Bronchial epithelial cell (primary cell): Measurements from ENCODE around the gene PLXNA4. TPM values are rescaled to one million over a fixed set of nuclear protein-coding genes. Genes with fewer than 3 reads are reported as not detected.
A peak's percentile ranks its signal among the peaks of the same experiment; 100 is the strongest.

Source experiments
- DNase-seq: peaks from one replicate; pipeline ENCODE4 v3.0.0-alpha.2; 2010; ENCODE audit warnings: low read depth
- FAIRE-seq: peaks from 2 replicates; lab custom pipeline; 2011; peaks lifted over from hg19 to GRCh38; lab: Jason Lieb, UNC
- H3K27me3 ChIP-seq: 2 replicates; pipeline ENCODE4 v1.5.1; 2011; ENCODE audit warnings: low read length; ENCODE audit not compliant: control insufficient read depth, insufficient read depth
- H3K36me3 ChIP-seq: 2 replicates; pipeline ENCODE4 v1.5.1; 2011; ENCODE audit warnings: low read length; ENCODE audit not compliant: control insufficient read depth, insufficient read depth
- H3K4me3 ChIP-seq: 2 replicates; pipeline ENCODE4 v1.5.1; 2011; ENCODE audit warnings: mild to moderate bottlenecking, low read depth, low read length, control low read depth
- total RNA-seq: library from RNA; depleted of rRNA; stranded (reverse); fragments of >200 nt; gene quantifications from 2 replicates; pipeline ENCODE4 v1.2.1, GENCODE V29; 2014
- TF ChIP-seq, protein P1 (sequence below): IDR thresholded peaks from 2 replicates; pipeline ENCODE4 v1.5.1; 2011; ENCODE audit warnings: mild to moderate bottlenecking, moderate library complexity, low read length, control low read depth, inconsistent platforms; ENCODE audit not compliant: insufficient read depth, severe bottlenecking

PLXNA4 gene
- total RNA-seq, 1 donor from 2014 or later: under 0.01 TPM

DNA sequence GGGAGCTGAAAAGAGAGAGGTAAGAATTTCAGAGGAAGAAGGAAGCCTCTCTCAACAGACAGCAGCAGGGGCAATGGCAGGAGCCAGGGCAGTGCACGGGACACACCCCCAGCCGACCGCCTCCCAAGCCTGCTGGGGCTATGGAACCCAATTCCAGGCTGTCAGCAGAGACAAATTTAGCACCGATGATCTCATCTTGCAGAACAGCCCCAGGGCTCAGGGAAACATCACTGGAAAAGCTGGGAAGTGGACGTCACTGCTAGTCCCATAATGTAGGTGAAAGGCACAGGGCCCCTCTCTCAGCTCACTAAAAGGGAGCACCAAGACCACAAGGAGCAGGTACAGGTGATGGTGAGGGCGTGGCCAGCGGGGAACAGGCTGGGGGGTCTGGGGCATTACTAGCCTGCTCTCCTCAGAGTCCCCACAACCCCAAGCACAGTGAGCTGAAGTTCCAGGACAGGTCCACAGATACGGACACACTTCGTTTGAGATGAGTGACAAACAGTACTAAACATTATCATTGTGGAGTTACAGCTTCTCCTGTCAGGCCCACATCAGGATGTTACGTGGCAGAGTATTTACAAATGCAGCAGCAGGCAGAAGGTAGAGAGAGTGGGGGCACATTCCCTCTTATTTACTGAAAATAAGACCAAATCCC is 103.7 kb downstream of the PLXNA4 start:
- FAIRE-seq (no peak), DNase-seq (peak; percentile 8)
- TF ChIP-seq, protein P1, sequence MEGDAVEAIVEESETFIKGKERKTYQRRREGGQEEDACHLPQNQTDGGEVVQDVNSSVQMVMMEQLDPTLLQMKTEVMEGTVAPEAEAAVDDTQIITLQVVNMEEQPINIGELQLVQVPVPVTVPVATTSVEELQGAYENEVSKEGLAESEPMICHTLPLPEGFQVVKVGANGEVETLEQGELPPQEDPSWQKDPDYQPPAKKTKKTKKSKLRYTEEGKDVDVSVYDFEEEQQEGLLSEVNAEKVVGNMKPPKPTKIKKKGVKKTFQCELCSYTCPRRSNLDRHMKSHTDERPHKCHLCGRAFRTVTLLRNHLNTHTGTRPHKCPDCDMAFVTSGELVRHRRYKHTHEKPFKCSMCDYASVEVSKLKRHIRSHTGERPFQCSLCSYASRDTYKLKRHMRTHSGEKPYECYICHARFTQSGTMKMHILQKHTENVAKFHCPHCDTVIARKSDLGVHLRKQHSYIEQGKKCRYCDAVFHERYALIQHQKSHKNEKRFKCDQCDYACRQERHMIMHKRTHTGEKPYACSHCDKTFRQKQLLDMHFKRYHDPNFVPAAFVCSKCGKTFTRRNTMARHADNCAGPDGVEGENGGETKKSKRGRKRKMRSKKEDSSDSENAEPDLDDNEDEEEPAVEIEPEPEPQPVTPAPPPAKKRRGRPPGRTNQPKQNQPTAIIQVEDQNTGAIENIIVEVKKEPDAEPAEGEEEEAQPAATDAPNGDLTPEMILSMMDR: no peak
- Histone ChIP-seq H3K27me3 (no peaks in the 10 kb centered on the region), H3K4me3 (no peak overlapping the region), H3K36me3 (no peaks in the 10 kb centered on the region)

DNA sequence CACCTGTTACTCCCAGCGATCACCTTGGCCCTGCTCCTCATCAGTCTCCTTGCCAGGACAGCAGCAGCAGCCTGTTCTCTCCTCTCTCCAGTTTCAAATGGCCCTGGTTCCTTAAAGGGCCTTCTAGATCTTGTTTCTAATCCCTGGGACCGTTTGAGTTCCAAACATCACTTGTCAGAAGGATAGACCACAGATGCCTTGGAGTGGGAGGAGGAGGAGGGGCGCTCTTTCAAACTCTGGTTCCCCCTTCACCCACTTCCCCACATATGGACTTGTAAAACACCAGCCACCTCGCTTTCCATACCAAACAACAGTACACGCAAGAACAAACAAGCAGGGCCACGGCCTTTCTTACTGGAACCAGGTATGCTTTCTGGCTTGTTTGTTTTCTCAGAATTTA is 104.8 kb downstream of the PLXNA4 start:
- Histone ChIP-seq H3K4me3 (no peak overlapping the region), H3K27me3 (no peaks in the 10 kb centered on the region), H3K36me3 (no peaks in the 10 kb centered on the region)
- TF ChIP-seq, protein P1: no peak
- FAIRE-seq: no peak
- DNase-seq: no peak

DNA sequence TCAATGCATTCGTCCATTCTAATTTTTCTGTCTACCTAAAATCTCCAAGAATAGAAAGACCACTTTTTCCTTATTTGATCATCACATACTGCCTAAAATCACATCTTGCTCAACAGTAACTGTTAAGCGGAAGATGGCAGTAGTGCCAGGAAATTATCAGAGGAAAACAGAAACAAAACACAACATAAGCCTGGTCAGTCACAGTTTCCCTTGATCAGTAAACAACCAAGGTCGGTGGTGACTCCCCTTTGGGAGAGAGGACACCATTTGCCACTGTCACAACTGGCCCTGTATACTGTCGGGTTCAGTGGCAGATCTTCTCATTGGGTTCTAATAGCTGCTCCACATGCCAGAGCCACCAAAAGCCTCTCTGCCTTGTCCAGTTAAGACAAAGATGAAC is 106.6 kb downstream of the PLXNA4 start:
- TF ChIP-seq, protein P1: no peak
- FAIRE-seq: no peak
- DNase-seq: no peak
- H3K36me3 ChIP-seq: no peaks in the 10 kb centered on the region
- no peaks in the 10 kb centered on the region for H3K27me3 ChIP-seq
- no peak overlapping the region for H3K4me3 ChIP-seq

DNA sequence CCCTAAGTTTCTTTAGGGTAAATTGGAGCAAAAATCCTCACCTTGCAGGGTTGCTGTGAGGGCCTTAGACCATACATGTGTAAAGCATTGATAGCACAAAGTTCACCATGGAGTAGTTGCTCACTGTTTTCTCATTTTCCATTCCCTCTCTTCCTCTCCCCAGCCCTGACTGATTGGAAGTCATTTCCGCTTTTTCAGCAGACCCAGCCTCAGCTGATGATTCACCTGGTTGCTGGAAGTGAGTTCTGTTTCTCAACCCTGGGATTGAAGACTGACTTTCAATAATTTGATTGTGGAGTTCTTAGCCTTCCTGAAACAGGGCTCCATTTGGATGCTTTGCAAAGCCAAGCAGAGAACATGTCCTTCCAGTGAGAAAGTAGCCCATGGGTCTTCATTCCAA is 107.0 kb downstream of the PLXNA4 start:
- DNase-seq: peak; percentile 7
- Histone ChIP-seq H3K27me3 (no peaks in the 10 kb centered on the region), H3K4me3 (no peak overlapping the region), H3K36me3 (no peaks in the 10 kb centered on the region)
- TF ChIP-seq, protein P1: no peak
- FAIRE-seq: no peak

DNA sequence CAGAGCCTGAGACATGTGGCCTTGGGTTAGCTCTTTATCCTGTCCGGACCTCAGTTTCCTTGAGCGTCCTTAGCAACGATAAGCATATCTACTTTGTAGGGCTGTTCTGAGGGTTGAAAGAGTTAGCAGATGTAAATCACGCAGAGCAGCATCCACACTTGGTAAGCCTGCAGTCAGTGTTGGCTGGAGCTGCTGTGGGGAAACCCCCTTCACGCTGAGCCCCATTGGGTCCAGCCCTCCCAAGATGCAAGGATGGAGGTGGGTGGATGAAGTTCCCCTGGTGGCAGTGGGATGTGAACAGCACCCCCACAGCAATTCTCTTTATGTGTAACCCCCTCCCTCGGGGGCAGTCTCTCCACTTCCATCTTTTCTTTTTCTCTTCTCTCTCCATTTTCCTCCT is 109.9 kb downstream of the PLXNA4 start:
- no peak for DNase-seq
- Histone ChIP-seq H3K36me3 (no peaks in the 10 kb centered on the region), H3K4me3 (no peak overlapping the region), H3K27me3 (no peaks in the 10 kb centered on the region)
- no peak for FAIRE-seq
- TF ChIP-seq, protein P1: no peak

DNA sequence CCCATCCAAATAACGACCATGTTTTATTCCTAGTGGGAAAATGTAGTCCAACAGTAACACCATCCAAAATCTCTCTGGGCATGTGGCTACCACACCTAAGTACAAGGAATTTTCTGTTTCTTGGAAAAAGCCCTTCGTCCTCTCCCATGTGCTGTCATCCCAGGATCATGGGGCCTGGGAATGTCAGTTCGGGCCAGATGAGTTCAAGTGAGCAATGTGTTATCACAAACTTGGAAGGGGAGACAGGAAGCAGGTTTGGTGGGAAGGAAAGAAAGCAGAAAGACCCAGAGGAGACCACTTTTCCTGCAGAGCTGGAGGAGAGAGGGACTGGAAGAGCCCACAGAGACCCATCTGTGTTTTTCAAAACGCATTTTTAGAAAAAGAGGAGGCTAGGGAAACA is 110.8 kb downstream of the PLXNA4 start:
- DNase-seq: no peak
- Histone ChIP-seq H3K27me3 (no peaks in the 10 kb centered on the region), H3K36me3 (no peaks in the 10 kb centered on the region), H3K4me3 (no peak overlapping the region)
- TF ChIP-seq, protein P1: no peak
- FAIRE-seq: no peak
